HG02642 (cell line): ENCODE data around the gene MAN1C1.
"Not testable (repeated sequence)": the region's sequence is repeated elsewhere in the genome, so short reads cannot be mapped to it uniquely, and the experiment has no call there.

Experiments used
- ATAC-seq: cut with Tn5 transposase; IDR thresholded peaks from one replicate; pipeline ENCODE4 v1.9.1; 2021; ENCODE audit warnings: mild to moderate bottlenecking; ENCODE audit not compliant: unreplicated experiment, poor library complexity

MAN1C1 gene

GRCh38 chr1:25631750-25632485 is 15.3 kb downstream of the MAN1C1 start:
- no peak for ATAC-seq

- ATAC-seq, result no peak
These were observed 17.5 kb downstream of the MAN1C1 start for GRCh38 chr1:25634066-25634465.

GRCh38 chr1:25634896-25635295 is 18.3 kb downstream of the MAN1C1 start:
- no peak for ATAC-seq

GRCh38 chr1:25636141-25636540 is 19.6 kb downstream of the MAN1C1 start:
- ATAC-seq, result not testable (repeated sequence)

GRCh38 chr1:25640646-25641328 is 24.2 kb downstream of the MAN1C1 start:
- ATAC-seq, result no peak

- ATAC-seq, result no peak
These were observed 24.7 kb downstream of the MAN1C1 start for GRCh38 chr1:25641329-25641725.

GRCh38 chr1:25641931-25642573 is 25.5 kb downstream of the MAN1C1 start:
- no peak for ATAC-seq

GRCh38 chr1:25642574-25643108 is 26.1 kb downstream of the MAN1C1 start:
- ATAC-seq, result no peak

GRCh38 chr1:25643929-25644328 is 27.3 kb downstream of the MAN1C1 start:
- ATAC-seq, result no peak

- ATAC-seq, result no peak
These were observed 28.4 kb downstream of the MAN1C1 start for GRCh38 chr1:25644962-25645361.

- ATAC-seq, result no peak
These were observed 29.2 kb downstream of the MAN1C1 start for GRCh38 chr1:25645637-25646400.

GRCh38 chr1:25647106-25647505 is 30.5 kb downstream of the MAN1C1 start:
- ATAC-seq, result no peak

- no peak for ATAC-seq
These were observed 31.3 kb downstream of the MAN1C1 start for GRCh38 chr1:25647863-25648262.

GRCh38 chr1:25648681-25649440 is 32.3 kb downstream of the MAN1C1 start:
- ATAC-seq, result no peak

GRCh38 chr1:25649505-25650288 is 33.1 kb downstream of the MAN1C1 start:
- no peak for ATAC-seq

GRCh38 chr1:25650289-25650576 is 33.6 kb downstream of the MAN1C1 start:
- no peak for ATAC-seq

GRCh38 chr1:25651036-25651640 is 34.5 kb downstream of the MAN1C1 start:
- ATAC-seq, result no peak

- ATAC-seq, result no peak
These were observed 35.5 kb downstream of the MAN1C1 start for GRCh38 chr1:25651824-25652741.
